HepG2 (cell line): ENCODE results near the gene GALNT10.

Experiments used
- CBX1 ChIP-seq: IDR thresholded peaks from one replicate; pipeline ENCODE4 v1.6.1; 2016; ENCODE audit warnings: antibody characterized with exemption, low read depth
- GTF2F1 ChIP-seq: fragments of 150-350 bp; IDR thresholded peaks from 2 replicates; pipeline ENCODE4 v1.6.1; 2014; ENCODE audit warnings: low read length
- POLR2AphosphoS5 ChIP-seq: IDR thresholded peaks from 2 replicates; pipeline ENCODE4 v1.6.1; 2012; ENCODE audit warnings: low read depth, low read length
- PPARG ChIP-seq: conservative IDR thresholded peaks from 2 replicates; pipeline ENCODE4 v1.6.1; 2016; ENCODE audit warnings: missing biosample characterization, missing genetic modification reagents
- RAD21 ChIP-seq: fragments of 450-650 bp; formaldehyde crosslinking; IDR thresholded peaks from 2 replicates; pipeline ENCODE4 v1.5.0; 2020; ENCODE audit warnings: mild to moderate bottlenecking
- YY1 ChIP-seq: IDR thresholded peaks from 2 replicates; pipeline ENCODE4 v1.6.1; 2011; ENCODE audit warnings: low read length, low read depth, moderate library complexity, mild to moderate bottlenecking; ENCODE audit not compliant: insufficient read depth, insufficient replicate concordance
- TF ChIP-seq, protein P1 (sequence below): sonication (generic); formaldehyde crosslinking; IDR thresholded peaks from 2 replicates; pipeline ENCODE4 v1.5.0; 2020; ENCODE audit warnings: mild to moderate bottlenecking, missing genetic modification reagents, moderate library complexity
- TF ChIP-seq, protein P2 (sequence below): IDR thresholded peaks from 2 replicates; pipeline ENCODE4 v1.6.1; 2016; ENCODE audit warnings: missing compliant biosample characterization, missing genetic modification reagents, borderline replicate concordance

DNA sequence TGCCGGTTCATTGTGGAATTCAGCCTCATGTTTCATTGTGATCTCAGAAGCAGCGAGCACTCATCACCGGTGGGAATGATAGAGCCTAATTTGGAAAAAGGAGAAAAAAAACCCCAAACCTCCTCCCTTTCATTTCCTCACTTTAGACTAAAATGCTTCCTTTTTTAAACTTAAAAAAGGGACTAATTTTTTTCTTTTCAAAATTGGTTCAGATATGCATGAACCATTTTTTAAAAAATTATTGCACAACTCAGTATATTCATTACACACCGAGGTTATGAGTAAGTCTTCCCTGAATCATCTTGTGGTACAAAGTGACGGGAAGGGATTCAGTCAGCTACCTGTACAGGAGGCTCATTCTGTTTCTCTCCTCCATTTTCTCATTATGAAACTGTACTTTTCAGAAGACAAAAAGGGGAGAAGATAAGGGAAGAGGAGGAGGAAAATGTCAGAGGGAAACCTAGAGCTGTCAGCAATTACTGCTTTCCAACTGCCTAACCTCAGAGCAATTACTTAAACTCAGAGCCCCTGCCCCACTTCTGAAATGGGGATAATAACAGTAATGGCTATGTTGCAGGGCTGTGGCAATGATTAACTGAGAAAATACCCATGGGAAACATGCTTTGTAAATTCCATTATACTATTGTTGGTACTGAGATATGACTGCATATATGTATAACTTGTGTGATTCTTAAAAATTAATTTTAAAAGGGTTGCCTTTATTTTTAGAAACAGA is 24.0 kb downstream of the GALNT10 start:
- TF ChIP-seq POLR2AphosphoS5 = no peak
- TF ChIP-seq YY1 = no peak
- no peak for TF ChIP-seq GTF2F1
- TF ChIP-seq, protein P1, sequence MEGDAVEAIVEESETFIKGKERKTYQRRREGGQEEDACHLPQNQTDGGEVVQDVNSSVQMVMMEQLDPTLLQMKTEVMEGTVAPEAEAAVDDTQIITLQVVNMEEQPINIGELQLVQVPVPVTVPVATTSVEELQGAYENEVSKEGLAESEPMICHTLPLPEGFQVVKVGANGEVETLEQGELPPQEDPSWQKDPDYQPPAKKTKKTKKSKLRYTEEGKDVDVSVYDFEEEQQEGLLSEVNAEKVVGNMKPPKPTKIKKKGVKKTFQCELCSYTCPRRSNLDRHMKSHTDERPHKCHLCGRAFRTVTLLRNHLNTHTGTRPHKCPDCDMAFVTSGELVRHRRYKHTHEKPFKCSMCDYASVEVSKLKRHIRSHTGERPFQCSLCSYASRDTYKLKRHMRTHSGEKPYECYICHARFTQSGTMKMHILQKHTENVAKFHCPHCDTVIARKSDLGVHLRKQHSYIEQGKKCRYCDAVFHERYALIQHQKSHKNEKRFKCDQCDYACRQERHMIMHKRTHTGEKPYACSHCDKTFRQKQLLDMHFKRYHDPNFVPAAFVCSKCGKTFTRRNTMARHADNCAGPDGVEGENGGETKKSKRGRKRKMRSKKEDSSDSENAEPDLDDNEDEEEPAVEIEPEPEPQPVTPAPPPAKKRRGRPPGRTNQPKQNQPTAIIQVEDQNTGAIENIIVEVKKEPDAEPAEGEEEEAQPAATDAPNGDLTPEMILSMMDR = no peak
- no peak for TF ChIP-seq RAD21 (CRISPR knock-in tag)
- no peak for TF ChIP-seq PPARG (CRISPR knock-in tag)
- TF ChIP-seq CBX1 = no peak
- TF ChIP-seq, protein P2, sequence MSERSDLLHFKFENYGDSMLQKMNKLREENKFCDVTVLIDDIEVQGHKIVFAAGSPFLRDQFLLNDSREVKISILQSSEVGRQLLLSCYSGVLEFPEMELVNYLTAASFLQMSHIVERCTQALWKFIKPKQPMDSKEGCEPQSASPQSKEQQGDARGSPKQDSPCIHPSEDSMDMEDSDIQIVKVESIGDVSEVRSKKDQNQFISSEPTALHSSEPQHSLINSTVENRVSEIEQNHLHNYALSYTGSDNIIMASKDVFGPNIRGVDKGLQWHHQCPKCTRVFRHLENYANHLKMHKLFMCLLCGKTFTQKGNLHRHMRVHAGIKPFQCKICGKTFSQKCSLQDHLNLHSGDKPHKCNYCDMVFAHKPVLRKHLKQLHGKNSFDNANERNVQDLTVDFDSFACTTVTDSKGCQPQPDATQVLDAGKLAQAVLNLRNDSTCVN (CRISPR knock-in tag) = no peak
